Smooth muscle cell (in vitro differentiated cells): Measurements from ENCODE around the gene RPS13. TPM values are rescaled to one million over a fixed set of nuclear protein-coding genes. Genes with fewer than 3 reads are reported as not detected.
"Not testable (repeated sequence)": the region's sequence is repeated elsewhere in the genome, so short reads cannot be mapped to it uniquely, and the experiment has no call there.

Source experiments
- DNase-seq: peaks from one replicate; lab custom pipeline; 2025; ENCODE audit not compliant: unreplicated experiment; lab: John Stamatoyannopoulos, UW
- H2AFZ ChIP-seq: fragments of 200-600 bp; sonication (generic); 2 replicates; pipeline ENCODE4 v1.6.0; 2016; ENCODE audit warnings: antibody characterized with exemption, low read depth, mild to moderate bottlenecking
- H3F3A ChIP-seq: fragments of 200-600 bp; sonication (generic); 2 replicates; pipeline ENCODE4 v1.6.0; 2017; ENCODE audit warnings: antibody characterized with exemption, low read depth
- H3K27ac ChIP-seq: fragments of 200-600 bp; sonication (generic); 2 replicates; pipeline ENCODE4 v1.5.1; 2016; ENCODE audit warnings: low read depth, mild to moderate bottlenecking
- H3K27me3 ChIP-seq: fragments of 200-600 bp; sonication (generic); 2 replicates; pipeline ENCODE4 v1.6.1; 2016; ENCODE audit warnings: low read depth, mild to moderate bottlenecking
- H3K36me3 ChIP-seq: fragments of 200-600 bp; sonication (generic); 2 replicates; pipeline ENCODE4 v1.5.1; 2016; ENCODE audit warnings: low read depth
- H3K4me1 ChIP-seq: fragments of 200-600 bp; sonication (generic); 2 replicates; pipeline ENCODE4 v1.5.1; 2016; ENCODE audit warnings: low read depth
- H3K4me2 ChIP-seq: fragments of 200-600 bp; sonication (generic); 2 replicates; pipeline ENCODE4 v1.6.0; 2016; ENCODE audit warnings: mild to moderate bottlenecking
- H3K4me3 ChIP-seq: fragments of 200-600 bp; sonication (generic); 2 replicates; pipeline ENCODE4 v1.5.1; 2016; ENCODE audit warnings: mild to moderate bottlenecking
- H3K79me2 ChIP-seq: fragments of 200-600 bp; sonication (generic); 2 replicates; pipeline ENCODE4 v1.6.0; 2016; ENCODE audit warnings: low read depth, mild to moderate bottlenecking
- H3K9ac ChIP-seq: fragments of 200-600 bp; sonication (generic); 2 replicates; pipeline ENCODE4 v1.6.0; 2016; ENCODE audit warnings: low read depth
- H3K9me3 ChIP-seq: fragments of 200-600 bp; sonication (generic); replicated peaks from 2 replicates; pipeline ENCODE4 v1.5.1; 2016; ENCODE audit warnings: low read depth
- H4K20me1 ChIP-seq: fragments of 200-600 bp; sonication (generic); 2 replicates; pipeline ENCODE4 v1.6.0; 2016; ENCODE audit warnings: low read depth
- CTCF ChIP-seq: fragments of 200-600 bp; sonication (generic); IDR thresholded peaks from 2 replicates; pipeline ENCODE4 v1.5.1; 2017; ENCODE audit warnings: borderline replicate concordance, mild to moderate bottlenecking, antibody characterized with exemption; ENCODE audit not compliant: insufficient read depth, poor library complexity, severe bottlenecking
- WGBS: methylation state at CpG from one replicate; pipeline ENCODE4 v1.1.7; 2016; ENCODE audit warnings: low lambda C conversion rate; 5-methylcytosine and 5-hydroxymethylcytosine counted together
- polyA plus RNA-seq: library from polyadenylated mRNA; unstranded; fragments of >200 nt; fragmentation: Nextera tagmentation; extraction: Ambion mirVana; gene quantifications from 2 replicates; pipeline ENCODE4 v1.2.1, GENCODE V29; 2016
- total RNA-seq: library from RNA; depleted of rRNA; stranded (reverse); fragments of >200 nt; gene quantifications from 2 replicates; pipeline ENCODE4 v1.2.3, GENCODE V29; 2014

Gene RPS13
- total and polyA plus RNA-seq, 2 experiments from 2014 or later = 750 to 1,408 TPM

- Histone ChIP-seq H3K27me3 (peaks cover 6% of the 10 kb centered on the region), H3K4me2 (no peak overlapping the region), H3K4me1 (no peaks in the 10 kb centered on the region), H3K36me3 (no peaks in the 10 kb centered on the region), H3K4me3 (no peak overlapping the region), H3K27ac (no peak overlapping the region), H3F3A (no peaks in the 10 kb centered on the region), H3K9ac (no peak overlapping the region), H3K79me2 (no peaks in the 10 kb centered on the region), H2AFZ (no peak overlapping the region), H4K20me1 (no peaks in the 10 kb centered on the region), H3K9me3 (no peaks in the 10 kb centered on the region)
- WGBS = 80% methylated on average over 6 of the region's 6 CpGs
- DNase-seq = no peak
- no peak for TF ChIP-seq CTCF
These were observed 40.5 kb downstream of the RPS13 start for GRCh38 chr11:17036666-17037658.

GRCh38 chr11:17034027-17034426 is 43.4 kb downstream of the RPS13 start:
- H3K4me1 ChIP-seq, H3F3A ChIP-seq, H3K27ac ChIP-seq, H3K9ac ChIP-seq, DNase-seq, H3K79me2 ChIP-seq, H3K4me3 ChIP-seq, H3K4me2 ChIP-seq, H3K9me3 ChIP-seq, H3K27me3 ChIP-seq, H3K36me3 ChIP-seq, H2AFZ ChIP-seq, H4K20me1 ChIP-seq: not testable (repeated sequence)
- 90% methylated on average over 10 of the region's 10 CpGs for WGBS

- no peaks in the 10 kb centered on the region for H3F3A ChIP-seq
- H3K36me3 ChIP-seq = no peaks in the 10 kb centered on the region
- no peak overlapping the region for H3K4me3 ChIP-seq
- no peak for DNase-seq
- TF ChIP-seq CTCF = no peak
- H3K27me3 ChIP-seq = peaks cover 9% of the 10 kb centered on the region
- no peaks in the 10 kb centered on the region for H4K20me1 ChIP-seq
- H3K9me3 ChIP-seq = no peaks in the 10 kb centered on the region
- H3K79me2 ChIP-seq = no peaks in the 10 kb centered on the region
- H3K27ac ChIP-seq = no peak overlapping the region
- H3K4me1 ChIP-seq = no peaks in the 10 kb centered on the region
- H3K4me2 ChIP-seq = no peak overlapping the region
- 91% methylated on average over 3 of the region's 3 CpGs for WGBS
- H2AFZ ChIP-seq = no peak overlapping the region
- no peak overlapping the region for H3K9ac ChIP-seq
These were observed 50.9 kb downstream of the RPS13 start for GRCh38 chr11:17026487-17027082.

GRCh38 chr11:17024924-17025323 is 52.5 kb downstream of the RPS13 start:
- Histone ChIP-seq H3K79me2 (no peaks in the 10 kb centered on the region), H3K27ac (no peak overlapping the region), H2AFZ (no peak overlapping the region), H3K4me1 (no peaks in the 10 kb centered on the region), H3K9me3 (no peaks in the 10 kb centered on the region), H3K27me3 (peaks cover 9% of the 10 kb centered on the region), H3K4me2 (no peak overlapping the region), H3K36me3 (no peaks in the 10 kb centered on the region), H3F3A (no peaks in the 10 kb centered on the region), H3K4me3 (no peak overlapping the region), H3K9ac (no peak overlapping the region), H4K20me1 (no peaks in the 10 kb centered on the region)
- no peak for TF ChIP-seq CTCF
- 91% methylated on average over 2 of the region's 2 CpGs for WGBS
- no peak for DNase-seq
